KG1 (cell line): ENCODE measurements around the gene PCNA.
A peak's percentile ranks its signal among the peaks of the same experiment; 100 is the strongest.
"Not testable (repeated sequence)": the region's sequence is repeated elsewhere in the genome, so short reads cannot be mapped to it uniquely, and the experiment has no call there.

Source experiments
- DNase-seq: peaks from one replicate; lab custom pipeline; 2025; lab: John Stamatoyannopoulos, UW

Gene PCNA

DNA sequence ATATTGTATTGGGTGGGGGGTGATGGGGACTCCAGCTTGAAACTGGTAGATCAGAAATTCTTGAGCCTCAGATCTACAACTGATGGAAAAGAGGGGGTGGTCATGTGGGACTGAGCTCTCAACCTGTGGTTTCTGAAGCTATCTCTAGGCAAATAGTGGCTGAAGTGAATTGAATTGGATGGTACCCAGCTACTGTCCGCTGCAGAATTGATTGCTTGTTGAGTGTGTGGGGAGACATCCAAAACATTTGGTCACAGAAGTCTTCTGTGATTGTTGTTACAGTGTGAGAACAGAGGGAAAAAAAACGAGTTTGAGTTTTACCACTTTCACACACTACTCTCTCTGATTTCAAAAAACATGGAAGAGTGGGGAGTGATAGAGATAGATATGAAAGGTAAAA is 21.9 kb upstream of the PCNA start:
- DNase-seq, result no peak

DNA sequence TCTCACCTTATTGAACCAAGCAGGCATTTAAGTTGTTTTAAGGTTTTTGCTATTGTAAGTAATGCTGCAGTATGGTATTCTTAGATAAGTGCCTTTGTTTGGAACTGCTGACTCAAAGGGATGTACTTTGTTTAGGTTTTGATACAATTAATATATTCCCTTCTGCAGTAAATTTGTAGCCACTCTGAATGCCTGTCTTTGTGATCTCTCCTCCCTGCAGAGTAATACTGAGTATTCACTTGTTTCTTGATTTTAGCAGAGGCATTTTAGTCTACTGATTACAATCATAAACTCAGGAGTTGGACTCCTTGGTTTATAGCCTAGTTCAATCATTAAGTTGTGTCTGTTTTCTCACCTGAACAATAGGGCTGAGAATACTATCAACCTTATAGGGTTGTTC is 20.4 kb upstream of the PCNA start:
- DNase-seq, result no peak

DNA sequence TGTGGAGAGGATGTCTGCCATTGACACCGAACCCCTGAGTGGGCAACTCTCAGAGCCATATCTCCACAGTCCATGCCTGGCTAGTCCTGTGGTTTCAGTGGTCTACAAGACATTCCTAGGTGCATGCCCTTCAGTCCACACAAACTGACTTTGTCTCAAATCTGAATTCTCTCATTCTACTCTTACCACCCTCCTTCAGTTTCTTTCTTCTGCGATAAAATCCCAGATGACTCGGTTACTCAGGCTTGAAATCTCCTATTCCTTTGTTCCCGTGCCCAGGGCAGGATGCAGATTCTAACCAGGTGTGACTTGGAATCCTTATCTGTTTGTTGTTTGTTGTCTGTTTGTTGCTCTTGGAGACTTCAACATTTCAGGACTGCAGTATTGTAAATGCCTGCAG is 16.3 kb upstream of the PCNA start:
- no peak for DNase-seq

DNA sequence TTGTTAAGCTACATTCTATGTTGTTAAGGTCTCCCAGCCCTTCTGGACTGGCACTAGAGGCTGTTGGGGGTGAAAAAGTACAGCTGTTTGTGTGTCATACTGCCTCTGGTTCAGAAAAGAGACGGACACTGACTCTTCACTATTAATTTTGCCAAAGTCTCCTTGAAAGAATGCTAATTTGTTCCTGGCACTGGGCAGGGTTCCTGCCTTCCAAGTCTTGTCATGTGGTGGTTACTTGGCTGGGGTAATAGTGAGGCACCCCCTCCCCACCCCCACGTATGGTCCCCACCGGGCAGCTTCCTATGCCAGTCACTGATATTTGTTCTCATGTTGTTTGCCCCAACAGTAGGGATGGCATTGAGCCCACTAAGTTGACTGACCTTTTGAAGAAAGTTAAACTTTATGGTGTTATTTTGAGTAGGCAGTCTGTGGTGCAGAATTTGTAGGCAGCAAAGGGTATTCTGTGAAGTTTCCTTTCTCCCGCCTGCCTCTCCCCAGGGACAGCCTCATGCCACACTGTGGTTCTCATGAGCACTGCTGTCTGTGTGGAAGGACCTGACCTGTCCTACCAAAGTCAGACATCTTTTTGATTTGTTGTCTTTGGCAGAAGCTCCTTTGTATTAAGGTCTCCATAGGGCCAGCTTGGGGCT is 15.7 kb upstream of the PCNA start:
- no peak for DNase-seq

DNA sequence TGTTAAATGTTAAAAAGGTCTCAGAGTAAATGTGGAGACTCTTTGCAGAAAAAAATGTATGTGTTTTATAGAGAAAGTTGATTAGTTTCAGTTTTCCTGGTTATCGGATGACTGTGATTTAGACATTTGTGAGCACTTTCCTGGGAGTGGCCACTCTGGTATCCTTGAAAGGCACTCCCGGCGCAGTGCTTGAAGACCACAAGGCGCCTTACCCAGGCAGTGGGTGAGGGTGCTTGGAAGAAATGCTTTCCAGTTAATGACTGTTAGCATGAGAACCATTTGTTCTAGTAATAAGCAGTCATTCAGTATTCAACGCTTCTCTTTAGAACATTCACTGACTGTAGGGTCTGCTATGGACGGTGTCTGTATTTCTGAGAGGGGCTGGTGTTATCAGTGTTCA is 14.2 kb upstream of the PCNA start:
- DNase-seq, result no peak

DNA sequence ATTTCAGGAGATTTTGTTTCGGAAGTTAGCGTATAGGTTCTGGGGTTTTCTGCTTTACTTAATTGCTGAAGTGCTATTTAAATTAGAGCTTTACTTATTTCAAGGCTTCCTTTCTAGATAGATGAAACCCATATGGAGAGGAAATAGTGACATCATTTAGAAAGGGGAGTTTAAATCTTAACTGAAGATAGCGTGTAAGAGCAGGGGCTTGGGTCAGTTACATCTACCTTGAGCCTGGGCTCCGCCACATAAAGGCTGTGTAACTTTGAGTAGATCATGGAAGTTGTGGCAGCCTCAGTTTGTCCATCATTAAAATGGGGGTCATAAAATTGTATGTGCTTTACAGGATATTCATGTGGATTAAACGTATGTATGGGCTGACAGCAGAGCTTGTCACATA is 11.7 kb upstream of the PCNA start:
- no peak for DNase-seq

DNA sequence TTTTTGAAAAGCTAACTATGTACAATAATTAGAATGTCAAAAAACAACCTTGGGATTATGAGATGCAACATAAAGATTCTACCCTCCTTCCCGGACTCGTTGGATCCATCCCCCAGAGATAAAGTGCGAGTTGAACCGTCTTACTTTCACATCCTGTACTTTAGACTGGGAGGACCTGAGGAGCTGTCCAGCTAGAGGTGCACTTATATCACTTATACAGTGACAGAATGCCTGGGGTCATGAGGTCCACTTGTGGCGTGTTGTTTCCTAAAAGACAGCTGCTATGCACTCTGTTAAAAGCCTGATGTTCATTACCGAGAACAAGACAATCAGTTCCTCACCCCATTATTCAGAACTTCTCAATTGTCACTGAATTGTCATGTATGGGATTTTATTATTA is 9.1 kb upstream of the PCNA start:
- no peak for DNase-seq

DNA sequence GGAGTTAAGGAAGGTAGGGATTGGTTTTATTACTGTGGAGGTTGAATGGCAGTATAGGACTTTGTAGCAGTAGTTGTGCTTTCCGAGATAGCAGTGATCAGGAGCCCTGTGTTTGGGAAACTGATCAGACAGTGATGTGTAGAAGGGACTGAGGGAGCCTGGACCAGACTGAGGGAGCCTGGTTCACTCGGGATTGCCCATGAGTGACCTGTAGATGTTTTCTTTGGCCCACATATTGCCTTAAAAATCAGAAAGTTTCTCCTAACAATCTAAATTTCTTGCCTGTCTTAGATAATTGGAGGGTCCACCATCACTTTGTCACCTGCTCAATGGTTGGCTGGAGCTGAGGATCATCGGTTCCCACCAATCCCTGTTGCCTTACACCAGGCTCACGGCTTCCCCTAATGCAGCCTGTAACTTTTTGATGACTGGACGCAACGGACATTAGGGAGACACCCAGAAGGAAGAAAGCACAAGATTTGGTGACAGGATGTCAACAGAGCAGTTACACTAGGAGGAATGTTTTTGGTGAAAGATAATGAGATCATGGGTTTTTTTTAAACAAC is 8.2 kb upstream of the PCNA start:
- no peak for DNase-seq

DNA sequence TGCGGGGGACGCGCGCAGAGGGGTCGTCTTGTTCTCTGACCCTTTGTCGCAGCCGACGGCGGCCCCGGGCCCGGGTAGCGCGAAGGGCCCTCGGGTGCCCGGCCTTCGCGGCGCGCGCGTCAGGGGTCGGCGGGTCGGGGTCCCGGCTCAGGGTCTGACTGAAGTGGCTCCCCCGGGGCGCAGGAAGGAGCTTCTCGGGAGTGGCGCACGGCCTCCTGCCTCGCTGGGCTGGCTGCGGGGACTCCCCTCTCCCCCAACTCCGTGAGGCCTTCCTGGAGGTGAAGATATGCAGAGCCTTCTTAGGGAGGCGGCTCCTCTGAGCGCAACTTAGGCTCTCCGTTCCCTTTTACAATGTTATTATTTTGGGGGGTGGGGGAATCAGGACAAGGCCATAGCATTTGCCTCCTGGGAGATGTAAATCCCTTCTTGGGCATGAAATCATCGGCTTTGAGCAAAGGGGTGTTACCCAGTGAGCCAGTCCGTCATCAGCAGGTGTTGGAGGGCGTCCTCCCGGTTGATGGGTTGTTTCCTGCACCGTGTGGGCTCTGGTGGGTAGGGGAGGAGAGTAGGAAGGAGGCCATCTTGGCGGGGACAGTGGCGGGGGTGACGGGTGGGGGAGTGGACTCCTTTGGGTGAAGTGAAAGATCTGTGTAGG is 7.6 kb upstream of the PCNA start:
- peak; percentile 77 for DNase-seq

DNA sequence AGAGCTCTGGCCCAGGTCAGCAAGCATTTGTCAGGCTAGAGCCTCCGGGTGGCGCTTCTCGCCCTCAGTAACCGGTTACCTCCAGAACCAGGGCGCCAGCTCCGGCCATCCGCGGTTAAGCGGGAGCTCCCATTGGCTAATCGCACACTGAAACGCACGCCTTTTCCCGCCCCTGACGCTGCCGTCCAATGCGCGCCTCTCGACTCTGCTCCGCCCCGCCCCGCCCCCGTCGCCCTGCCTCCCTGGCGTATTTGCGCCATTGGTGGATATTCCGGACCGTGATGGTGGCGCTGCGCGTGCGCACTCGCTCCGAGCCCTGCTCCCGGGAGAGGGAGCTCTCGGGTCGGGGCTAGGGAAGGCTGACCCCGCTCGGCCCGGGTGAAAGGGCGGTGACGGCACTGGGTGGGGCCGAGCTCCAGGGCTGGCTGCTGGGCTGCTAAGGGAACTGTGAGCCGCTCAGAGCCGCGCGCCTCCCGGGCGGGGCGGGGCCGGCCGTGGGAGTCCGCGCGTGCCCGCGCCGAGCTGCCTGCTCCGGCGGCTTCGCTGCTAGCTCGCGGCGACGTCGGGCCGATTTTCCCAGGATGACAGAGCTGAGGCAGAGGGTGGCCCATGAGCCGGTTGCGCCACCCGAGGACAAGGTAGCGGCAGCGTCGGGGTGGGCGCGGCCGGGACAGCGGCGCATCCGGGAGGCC is 6.9 kb upstream of the PCNA start, which contains the start of gene CDS2:
TSS of gene CDS2 (plus strand) at position 497 of the 692 bp plus-strand sequence. CDS start at position 582, 85 bp downstream.
- DNase-seq, result peak; percentile 98

DNA sequence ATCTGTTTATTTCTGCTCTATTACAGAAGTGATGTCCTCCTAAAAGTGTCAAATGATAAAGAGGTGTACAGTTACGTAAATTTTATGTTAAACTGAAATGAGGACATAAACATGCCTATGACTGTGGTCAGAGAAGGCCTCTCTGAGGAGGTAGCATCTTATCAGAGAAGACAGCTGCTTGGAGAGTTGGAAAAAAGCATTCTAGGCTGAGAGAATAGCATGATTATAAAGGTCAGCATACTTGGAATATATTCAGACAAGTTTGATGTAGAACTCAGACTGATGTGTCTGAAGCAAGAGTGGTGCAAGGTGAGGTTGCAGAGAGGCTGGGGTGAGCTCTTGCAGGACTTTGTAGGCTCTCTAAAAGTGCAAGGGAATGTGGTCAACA is 3.1 kb upstream of the PCNA start:
- DNase-seq, result no peak

DNA sequence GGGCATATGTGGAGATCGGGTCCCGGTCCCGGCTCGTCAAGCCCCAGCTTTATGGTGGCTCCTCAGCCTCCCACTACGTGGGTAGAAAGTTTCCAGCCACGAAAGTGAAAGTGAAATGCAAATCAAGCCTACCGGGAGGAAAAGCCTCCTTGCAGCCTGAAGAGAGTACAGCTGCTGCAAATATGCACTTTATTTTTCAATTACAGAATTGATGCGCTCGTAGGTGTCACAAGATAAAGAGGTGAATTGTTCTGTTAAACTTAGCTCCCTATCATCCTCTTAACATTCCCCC is 373 bp upstream of the PCNA start:
- no peak for DNase-seq

DNA sequence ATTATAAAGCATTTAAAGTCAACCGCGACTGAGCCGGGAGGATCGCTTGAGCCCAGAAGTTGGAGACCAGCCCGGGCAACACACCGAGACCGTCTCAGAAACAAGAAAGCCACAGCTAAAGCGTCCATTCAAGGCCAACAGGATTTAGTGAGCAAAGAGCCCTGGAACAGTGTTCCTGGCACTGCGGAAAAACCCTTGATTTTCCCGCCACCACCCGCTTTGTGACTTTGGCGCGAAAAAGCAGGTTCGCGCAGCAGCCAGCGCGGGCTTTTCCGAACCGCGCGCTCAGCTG is 669 bp downstream of the PCNA start:
- no peak for DNase-seq

DNA sequence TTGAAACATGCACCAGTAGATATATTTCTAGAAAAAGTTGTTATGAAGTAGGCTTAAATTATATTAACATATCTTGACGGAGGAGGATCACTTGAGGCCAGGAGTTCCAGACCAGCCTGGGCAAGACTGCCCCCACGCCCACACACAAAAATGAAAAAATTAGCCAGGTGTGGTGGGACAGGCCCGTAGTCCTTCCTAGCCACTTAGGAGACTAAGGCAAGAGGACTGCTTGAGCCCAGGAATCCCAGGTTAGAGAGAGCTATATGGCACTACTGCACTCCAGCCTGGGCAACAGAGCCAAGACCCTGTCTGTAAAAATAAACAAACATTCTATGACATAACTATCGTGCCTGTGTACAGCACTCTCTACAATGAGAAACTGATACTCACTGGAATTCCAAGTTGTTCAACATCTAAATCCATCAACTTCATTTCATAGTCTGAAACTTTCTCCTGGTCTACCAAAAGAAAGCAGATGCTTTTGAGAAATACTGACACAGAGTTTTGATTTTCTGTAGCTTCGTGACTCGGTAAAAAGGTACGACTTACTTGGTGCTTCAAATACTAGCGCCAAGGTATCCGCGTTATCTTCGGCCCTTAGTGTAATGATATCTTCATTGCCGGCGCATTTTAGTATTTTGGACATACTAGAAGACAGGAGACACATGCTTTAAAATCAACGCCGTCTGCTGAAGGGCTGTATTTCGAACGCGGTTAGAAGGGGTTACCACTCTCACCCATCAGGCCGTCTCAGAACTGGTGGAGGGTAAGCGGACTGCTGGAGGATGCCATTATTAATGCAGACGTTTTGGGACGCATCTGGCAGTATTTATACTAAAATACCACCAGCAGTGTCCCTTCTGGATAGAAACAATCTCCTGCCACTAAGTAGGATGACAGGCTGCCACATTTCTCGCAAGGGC is 1.3 kb downstream of the PCNA start:
- DNase-seq, result no peak

DNA sequence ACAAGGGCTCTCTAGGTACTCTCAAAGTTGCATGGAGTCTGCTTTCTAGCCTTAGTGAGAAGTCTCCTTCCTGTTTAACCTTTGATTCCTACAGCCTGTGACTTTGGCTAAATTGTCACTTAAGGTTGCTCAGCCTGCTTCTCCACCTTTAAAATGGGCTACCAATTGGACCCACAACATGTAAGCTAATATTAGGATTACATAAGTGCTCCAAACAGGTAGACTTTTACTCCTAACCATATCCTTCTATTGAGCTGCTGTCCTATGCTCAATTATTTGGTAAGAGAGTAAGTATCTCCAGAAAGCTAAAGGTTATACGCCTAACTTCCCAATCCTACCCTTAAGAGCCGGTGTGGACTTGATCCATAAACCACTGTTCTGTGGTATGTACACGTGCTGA is 2.9 kb downstream of the PCNA start:
- no peak for DNase-seq

DNA sequence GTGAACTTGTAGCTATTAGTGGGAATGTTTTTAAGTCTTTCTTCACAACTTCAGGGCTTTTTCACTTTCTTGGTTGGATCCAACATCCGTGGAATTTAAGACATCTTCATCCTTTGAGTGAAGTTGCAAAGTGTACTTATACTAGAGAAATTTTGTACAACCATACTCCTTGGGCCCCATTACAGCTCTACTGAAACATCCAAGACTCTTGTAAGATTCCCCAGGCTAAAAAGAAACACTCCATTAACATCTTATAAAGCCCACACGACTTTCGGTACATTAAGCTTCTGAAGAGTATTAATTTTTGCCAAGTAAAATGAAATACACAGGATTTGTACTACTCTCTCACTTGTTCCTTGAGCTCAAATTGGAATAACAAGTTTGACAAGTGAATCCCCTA is 5.4 kb downstream of the PCNA start:
- no peak for DNase-seq

DNA sequence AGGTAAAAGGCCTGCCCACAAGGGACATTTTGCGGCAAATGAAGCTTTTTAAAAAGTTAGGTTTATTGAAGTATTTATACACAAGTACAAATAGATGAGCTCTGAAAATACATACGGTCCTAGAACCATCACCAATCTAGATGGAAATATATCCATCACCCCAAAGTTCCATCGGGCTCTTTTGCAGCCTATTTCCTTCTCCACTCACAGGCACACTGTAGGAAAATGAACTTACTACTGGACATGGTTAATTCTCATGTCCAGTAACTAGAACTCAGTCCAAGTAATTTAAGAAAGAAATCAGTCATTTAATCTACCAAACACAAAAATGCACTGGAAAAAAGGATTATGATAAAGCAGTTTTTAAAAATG is 6.2 kb downstream of the PCNA start:
- no peak for DNase-seq

DNA sequence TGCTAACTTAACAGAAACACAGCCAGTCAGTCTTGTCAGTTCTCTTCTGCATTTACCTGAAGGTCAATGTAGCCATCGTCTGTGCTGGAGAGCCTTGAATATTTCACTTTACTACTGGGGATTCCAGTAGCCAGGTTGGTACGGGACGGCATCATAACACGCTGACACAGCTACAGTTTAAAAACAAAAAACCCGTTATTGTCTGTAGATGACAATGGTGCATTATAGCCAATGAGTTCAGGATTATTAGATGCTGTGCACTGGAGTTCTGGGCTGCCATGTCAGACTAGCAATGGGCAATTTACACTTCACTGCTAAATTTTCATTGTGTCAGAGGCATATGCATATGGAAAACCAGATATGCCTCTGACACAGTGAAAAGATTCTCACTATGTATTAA is 10.5 kb downstream of the PCNA start:
- no peak for DNase-seq

DNA sequence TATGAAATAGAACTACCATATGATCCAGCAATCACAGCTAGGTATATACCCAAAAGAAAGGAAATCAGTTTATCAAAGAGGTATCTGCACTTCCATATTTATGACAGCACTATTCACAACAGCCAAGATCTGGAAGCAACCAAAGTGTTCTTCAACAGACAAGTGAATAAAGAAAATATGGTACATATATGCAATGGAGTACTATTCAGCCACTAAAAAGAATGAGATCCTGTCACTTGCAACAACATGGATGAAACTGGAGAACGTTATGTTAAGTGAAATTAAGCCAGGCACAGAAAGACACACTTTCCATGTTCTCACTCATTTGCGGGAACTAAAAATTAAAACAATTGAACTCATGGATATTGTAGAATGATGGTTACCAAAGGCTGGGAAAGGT is 15.3 kb downstream of the PCNA start:
- DNase-seq, result no peak

DNA sequence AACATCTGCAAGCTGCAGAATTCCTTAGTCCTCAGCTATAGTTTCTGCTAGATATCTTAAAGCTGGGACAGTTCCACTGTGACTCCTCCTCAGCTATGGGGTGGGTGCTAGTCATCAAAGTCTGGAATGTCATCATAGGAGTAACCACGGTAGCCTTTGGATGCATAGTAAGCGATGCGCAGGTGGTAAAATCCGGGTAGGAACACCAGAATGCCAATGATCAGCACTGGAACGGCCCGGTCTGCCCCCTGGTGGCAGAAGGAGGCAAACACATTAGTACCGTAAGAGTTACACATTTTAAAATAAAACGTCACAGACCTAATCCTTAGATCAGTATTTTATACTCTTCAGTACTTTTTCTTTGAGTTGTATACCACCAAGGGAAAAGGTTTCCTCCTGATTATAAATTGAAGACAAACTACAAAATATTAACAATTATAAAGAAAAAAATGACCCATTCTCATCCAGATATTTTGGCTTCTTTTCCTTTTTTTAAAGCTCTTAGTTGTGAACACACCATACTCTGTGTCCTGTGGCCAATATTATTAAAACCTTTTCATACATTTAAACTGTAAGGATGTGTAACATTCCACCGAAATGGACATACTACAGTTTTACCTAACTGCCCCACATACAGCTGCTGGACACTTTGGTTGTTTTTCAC is 18.9 kb downstream of the PCNA start:
- DNase-seq, result peak; percentile 28

DNA sequence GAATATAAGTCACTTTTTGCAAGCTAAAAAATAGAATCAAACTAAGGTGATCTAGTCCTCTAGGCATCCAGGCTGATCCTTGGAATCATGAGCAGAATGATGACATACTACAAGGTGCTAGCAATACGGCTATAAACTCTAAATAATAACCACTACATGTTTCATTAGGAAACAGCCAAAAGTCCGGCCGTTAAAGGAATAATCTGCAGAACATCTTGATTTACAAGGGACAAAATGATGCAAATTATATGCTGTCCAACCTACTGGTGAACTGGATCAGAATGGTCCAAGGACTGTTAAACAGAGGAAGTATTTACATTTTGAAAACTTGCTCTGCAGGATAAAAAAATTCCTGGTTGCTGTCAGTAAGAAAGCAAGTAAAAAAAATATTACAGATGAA is 19.8 kb downstream of the PCNA start:
- not testable (repeated sequence) for DNase-seq

DNA sequence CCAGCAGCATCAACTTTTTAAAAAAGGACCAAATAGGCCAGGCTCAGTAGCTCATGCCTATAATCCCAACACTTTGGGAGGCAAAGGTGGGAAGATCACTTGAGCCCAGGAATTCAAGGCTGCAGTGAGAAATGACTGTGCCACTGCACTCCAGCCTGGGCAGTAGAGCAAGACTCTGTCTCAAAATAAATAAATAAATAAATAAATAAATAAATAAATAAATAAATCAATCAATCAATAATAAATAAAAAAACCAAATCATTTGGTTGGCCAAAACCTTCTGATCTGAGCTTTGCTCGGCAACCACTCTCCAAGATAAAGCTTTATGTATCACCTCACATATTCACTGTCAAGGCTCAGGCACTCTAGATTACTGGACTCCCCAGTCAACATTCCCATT is 20.7 kb downstream of the PCNA start:
- not testable (repeated sequence) for DNase-seq
